Peyer's patch (tissue), 4 donors: ENCODE results near the gene SCAI.

Source experiments
- CTCF ChIP-seq, 6 experiments: fragments of 450-650 bp in 4 of 6; fragments of 200-600 bp in 2 of 6; sonication (generic) in 1 of 6; IDR thresholded peaks; one replicate each; pipeline ENCODE4 v1.5.1; 2017 to 2019; ENCODE audit warnings: antibody characterized with exemption in 6 of 6, mild to moderate bottlenecking in 3 of 6, moderate library complexity in 1 of 6
- POLR2A ChIP-seq, 2 donors: fragments of 450-650 bp; IDR thresholded peaks; one replicate each; pipeline ENCODE4 v1.5.1; 2017; ENCODE audit warnings: antibody characterized with exemption in 2 of 2, mild to moderate bottlenecking in 2 of 2, moderate library complexity in 2 of 2

DNA sequence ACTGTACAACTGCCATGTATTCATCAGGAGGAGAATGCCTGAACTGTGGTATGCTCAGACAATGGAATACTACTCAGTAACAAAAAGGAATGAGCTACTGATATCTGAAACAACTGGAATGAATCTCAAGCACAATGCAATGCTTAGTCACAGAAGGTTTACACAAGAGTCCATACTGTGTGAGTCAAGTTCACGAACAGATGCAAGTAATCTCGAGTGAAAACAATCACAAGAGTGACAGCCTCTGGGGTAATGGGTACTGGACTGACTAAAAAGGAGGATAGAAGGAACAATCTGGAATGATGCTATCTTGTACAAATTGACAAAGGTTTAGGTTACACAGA, 182.9 kb downstream of the SCAI start:
- no peak for TF ChIP-seq CTCF (IDR thresholded peaks at IDR 0.05)
- TF ChIP-seq POLR2A (IDR thresholded peaks at IDR 0.05), result no peak
